ENCODE data around the gene CLSTN1.

Gene CLSTN1

DNA sequence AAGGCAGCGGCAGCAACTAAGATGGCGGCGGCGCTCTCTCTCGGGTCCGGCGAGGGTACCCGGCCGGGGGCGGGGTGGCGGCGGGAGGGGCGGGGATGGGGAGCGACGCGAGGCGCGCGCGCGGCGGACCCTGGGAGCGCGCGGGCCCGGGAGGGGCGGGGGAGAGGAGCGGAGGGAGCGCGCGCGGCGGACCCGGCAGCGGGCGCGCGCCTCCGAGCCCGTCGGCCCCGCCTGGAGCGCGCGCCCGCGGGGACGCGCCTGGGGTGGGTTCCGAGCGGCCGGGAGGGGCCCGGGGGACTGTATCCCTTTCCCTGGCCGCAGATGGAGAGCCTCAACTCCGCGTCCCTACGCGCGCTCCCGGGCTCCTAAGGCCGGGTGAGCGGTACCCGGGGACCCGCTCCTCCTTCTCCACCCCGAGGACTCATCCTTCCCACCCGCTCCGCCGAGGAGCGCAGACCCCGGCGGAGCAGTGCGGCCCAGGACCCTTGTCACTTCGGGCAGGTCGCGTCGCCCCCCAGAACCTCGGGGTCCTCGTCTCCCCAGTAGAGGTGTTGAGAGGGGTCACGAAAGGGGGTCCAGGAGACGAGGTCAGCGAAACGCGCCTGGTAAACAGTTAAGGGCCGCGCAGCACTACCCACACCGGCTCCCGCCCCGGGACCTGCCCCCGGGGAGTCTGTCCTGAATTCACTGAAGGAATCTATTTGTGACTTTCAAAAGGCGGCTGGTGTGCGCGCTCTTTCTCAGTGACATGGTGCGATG is at the start of gene CLSTN1:
Gene CLSTN1, minus strand, starts transcription at position 23 of the 759 bp plus-strand sequence. CDS start 232 bp downstream, outside the sequence.
- DNase-seq, result peak; percentile 74 to 93 (median 86)

DNA sequence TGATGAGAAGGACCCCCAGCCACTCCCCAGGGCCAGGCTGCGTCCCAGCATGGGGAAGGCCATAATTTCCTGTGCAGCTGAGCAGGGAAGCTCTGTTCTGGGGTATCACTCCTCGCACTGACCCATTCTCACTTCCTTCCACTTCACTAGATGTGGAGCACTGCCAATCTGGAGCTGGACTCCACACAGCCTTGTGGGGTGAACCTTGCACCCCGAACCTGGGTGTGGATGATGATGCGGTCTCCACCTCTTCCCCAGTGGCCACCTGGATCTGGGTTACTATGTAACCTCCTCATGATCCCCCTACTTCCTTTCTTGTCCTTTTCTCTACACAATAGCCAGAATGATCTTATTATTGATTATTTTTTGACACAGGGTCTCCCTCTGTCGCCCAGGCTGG is 49.6 kb upstream of the CLSTN1 start:
- no peak for DNase-seq

- no peak for DNase-seq
These were observed 48.8 kb upstream of the CLSTN1 start for GRCh38 chr1:9872430-9873165.

DNA sequence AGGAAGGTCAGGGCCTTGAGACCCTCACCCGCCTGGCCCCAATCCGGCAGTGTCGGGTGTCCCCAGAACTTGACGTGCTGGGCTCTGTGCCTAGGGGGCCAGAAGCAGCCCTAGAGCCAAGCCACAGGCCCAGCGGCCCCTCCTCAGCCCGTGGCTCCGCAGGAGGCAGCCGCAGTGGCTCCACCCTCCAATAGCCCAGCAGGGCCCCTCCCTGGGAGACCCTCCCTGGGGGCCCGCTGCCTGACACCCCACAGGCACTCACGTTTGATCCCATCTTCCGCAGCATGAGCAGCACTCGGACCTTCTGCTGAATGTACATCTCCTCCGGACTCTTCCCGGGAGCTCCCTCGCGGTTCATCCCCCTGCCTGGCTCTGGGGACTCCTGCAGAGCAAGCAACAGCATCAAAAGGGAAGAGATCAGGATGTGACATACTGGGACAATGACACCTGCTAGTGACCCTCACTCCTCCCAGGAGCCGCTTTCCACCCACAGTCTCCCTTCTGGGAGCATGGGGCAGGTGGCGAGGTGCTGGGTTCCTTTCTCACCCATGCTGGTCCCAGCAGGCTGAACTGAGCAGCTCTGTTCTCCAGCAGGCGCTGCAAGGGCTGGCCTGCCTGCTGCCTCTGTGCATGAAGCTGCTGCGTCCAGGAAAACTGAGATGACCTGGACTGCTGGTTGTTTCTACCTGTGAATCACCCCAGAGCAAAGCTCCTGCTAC is 48.1 kb upstream of the CLSTN1 start:
- DNase-seq, result no peak

DNA sequence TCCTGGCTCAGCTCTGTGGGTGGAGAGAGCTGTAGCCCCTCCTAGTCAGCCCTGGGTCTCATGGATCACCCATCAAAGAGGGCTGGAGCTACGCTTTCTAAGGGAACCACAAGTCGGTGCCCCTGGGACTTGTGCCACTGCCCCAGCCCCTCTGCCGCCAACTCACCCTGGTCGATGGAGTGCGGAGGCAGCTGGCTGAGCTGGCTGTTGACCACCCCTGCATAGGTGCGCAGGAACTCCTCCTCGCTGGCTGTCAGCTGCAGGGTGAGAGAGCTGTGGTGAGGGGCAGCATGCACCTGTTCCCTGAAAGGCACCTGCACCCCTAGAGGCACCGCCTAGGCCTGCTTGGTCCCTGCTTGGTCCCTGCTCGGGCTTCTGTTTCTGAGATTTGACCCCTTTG is 47.3 kb upstream of the CLSTN1 start:
- DNase-seq, result no peak

DNA sequence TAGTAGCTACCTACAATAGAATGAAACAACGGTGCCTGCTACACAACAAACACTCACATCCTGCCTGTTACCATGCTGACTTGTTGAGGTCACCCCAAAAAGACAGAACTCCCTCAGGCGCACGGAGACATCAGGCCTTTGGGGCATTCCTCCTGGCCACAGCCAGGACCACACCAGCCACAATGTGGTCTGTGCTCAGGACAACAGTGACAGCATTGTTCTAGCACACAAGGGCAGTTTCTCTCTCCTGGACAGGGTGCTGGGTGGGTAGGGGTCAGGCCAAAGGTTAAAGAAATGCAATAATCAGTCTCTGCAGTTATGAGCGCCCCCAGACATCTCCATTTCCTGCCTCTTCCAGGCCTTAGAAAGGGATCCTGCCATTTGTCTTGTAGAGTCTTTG is 46.8 kb upstream of the CLSTN1 start:
- DNase-seq, result no peak

DNA sequence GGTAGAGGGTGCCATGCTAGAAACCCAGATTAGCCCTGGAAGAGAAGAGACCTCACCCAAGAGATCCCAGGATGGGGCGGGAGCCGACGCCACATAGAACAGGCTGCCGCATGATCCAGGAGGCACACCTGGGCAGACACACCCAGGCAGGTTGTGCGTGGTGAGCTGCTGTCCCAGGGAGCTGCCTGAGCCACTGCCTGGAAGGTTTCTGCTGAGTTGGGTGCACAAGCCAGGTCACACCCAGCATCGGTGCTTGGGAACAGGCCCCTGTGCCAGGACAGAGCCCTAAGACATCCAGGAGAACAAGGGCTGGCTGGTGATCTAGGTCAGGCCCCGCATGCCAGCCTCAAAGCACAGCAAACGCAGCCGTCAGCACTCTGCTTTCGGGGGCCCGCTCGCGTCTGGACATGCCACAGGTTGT is 46.1 kb upstream of the CLSTN1 start:
- DNase-seq, result no peak

GRCh38 chr1:9868244-9868590 is 44.5 kb upstream of the CLSTN1 start:
- no peak for DNase-seq

GRCh38 chr1:9867408-9868243 is 43.9 kb upstream of the CLSTN1 start:
- peak; percentile 82 to 88 (median 86) for DNase-seq

DNA sequence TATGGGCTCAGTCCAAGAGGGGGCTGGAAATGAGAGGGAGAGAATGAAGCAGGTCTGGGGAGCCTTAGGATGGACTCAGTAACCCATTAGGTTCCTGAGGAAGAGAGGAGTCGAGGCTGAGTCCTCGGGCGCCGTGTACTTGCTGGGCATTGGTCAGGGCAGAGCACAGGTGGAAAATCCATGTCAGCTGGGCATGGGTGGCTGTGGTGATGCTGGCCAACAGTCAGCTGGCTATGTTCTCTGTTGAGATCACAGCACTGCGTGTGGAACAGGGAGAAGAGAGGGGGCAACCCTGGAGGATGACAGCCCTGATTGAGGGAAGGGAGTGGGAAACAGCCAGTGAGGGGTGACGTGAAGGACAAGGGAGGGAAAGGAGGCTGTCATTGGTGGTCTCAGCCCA is 43.1 kb upstream of the CLSTN1 start:
- no peak for DNase-seq

GRCh38 chr1:9865724-9866123 is 42.0 kb upstream of the CLSTN1 start:
- DNase-seq, result no peak

- DNase-seq, result no peak
These were observed 39.6 kb upstream of the CLSTN1 start for GRCh38 chr1:9863371-9863770.

DNA sequence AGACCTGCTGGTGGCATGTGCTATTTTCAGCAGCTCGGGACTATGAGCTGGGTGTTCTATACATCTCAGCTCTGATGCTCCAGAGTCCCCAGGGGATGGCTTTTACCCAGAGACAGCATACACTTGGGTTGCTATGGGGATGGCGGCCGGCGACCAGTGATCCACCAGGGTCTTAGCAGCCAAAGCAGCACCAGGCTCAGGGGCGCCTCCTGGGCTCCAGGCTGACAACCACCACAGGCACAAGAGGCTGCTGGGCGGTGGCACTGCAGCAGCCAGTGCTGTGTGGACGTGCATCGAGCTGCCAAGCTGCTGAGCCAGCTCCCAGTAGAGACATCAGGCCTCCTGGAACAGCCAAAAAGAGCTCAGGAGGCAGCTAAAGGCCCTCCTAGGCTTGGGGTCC is 37.6 kb upstream of the CLSTN1 start:
- no peak for DNase-seq

GRCh38 chr1:9860887-9861286 is 37.1 kb upstream of the CLSTN1 start:
- no peak for DNase-seq

DNA sequence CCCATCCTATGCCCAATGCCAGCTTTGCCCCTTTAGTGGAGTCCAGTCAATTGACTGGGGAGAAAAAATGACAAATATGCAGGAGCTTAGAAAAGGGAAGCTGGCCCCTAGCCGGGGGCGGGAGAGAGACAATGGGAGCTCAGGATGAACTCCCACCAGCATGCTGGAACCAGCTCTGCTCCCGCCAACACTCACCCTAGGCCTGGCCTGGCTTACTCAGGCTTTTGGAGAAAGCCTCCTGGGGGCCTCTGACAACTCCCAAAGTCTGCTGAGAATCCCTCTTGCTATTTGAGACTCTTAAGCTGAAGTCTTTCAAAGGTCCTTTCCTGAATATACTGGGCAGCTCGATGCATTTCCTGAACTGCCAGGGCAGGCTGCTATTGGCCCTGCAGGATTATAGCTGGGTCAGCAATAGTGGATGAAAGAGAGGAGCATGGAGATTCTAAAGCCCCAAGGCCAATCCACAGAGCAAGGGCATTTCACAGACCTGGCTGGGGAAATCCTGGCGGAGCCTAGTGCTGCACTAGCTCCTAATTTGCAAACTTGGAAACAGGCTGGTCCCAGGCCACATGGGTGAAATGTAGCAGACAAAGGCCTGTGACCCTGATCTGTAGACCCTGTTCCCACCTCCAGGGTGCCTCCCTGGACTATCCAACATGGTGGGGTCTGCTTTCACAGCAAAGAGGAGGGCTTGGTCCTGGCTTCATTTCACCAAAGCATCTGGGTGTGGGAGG is 35.7 kb upstream of the CLSTN1 start:
- peak; percentile 52 to 74 (median 71) for DNase-seq

DNA sequence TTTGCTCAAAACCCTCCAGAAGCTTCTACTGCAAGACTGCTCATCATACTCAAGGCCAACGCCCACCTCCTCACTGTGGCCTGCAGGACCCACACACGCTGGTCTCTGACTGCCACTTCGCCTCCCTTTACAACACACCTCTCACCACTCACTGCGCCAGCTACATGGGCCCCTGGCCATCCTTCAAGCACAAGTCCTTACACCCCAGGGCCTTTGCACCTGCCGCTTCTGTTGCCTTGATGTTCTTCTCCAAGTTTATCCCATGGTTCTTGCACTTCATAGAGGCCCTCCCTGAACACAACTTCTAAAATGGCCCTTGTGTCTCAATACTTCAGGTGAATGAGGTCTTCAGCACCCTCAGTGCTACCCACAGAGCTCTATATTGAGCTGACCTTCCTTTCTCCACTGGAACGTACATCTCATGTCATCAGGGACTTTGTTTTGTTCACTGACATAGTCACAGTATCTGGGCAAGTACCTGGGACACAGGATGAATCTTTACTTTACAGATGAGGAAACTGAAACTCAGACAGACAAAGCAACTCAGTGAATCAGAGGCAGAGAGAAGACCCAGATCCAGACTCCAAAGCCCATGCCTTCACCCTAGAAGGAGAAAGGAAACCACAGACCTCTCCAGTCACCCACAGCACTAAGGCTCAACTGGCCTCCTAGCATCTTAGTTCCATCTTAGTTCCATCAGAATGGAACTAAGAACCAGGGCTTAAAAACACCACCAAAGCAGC is 34.7 kb upstream of the CLSTN1 start:
- peak in 2 of 3 donors; percentile 19 to 58 for DNase-seq

- DNase-seq, result no peak
These were observed 31.4 kb upstream of the CLSTN1 start for GRCh38 chr1:9855186-9855585.

GRCh38 chr1:9853249-9853595 is 29.5 kb upstream of the CLSTN1 start:
- peak; percentile 34 to 40 (median 39) for DNase-seq

DNA sequence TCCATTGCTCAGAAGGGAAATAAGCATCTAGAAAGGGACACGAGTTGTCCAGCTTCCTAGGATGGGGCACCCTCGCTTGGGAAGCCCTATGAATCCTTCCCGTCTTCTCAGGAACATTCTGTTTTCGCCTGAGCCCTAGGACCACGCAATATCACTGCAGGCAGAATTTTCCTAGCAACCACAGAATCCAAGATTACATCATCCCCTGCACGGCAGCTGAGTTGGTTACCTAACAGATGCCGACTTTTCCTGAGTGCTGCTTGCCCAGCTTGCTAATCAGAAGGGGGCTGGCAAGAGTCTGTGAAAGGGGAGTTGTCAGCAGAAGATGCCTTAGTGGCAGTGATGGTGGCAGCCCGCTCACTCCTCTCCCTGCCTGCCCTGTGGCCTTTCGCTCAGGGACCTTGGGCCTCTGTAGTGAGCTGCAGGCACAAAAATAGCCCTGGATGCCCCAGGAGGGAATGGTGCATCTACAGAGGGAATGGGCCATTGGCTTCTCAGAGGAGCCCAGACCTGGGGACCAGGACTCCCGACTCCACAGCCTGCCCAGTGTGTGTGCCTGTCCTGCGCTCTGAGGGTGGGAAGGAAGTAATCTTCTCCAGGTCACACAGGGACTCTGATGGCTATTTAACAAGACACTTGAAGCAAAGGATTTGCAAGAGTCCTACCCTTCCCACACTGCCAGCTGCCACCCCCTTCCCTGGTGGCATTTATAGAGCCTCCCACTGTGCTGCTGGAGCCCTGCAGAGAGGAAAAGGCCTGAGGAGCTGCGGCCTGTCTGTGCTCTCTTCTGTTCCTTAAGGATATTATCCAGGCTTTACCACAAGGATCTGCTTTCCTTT is 28.9 kb upstream of the CLSTN1 start:
- DNase-seq, result peak; percentile 26 to 43 (median 32)

DNA sequence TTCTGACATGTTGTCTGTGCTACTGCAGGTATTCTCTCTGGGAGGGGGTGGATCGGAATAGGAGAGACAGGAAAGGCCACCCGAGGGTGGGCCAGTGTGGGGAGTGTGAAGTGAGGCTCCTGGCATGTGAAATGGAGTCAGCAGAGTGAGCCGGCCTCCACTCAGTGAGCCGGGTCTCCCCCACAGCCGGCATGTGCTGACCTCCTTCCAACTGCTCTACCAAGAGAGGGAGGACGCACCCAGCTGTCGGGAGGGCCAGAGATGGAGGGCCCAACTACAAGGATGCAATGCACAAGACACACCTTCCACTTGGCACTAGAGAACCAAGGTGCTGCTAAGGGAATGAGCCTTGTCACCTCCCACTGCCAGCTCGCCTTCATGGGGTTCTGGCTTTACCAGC is 28.2 kb upstream of the CLSTN1 start:
- no peak for DNase-seq

Data from suppressor macrophage treated with lipopolysaccharide for 1 hour (primary cell).